Measurements from ENCODE around the gene COL6A3.

The COL6A3 gene

DNA sequence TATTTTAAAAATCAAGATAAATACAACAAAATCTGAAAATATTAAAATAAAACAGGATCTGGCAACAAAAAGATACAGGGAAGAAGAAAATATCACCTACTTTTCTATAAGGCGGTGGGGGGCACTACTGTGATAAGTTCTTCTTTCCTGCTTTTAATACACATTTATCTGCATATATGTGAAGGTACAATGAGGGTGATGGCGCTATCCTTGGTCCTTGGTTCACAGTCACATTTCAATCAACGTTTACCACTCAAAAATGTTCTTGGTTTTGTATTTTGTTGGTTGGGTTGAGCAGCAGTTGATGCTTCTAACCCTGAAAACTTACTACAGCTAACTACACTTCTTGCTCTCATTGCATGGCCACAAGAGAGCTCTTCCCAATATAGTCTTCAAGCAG lies 112.4 kb downstream of the COL6A3 start:
- no peak for DNase-seq (ENCODE audit: low read depth, low spot score)
- Histone ChIP-seq H3K9me3 (ENCODE audit: insufficient read depth, low read length) (peaks cover 21% of the 10 kb centered on the region; the same call in 1 of the 2 replicates), H3K4me1 (ENCODE audit: insufficient read depth, insufficient read length) (no peaks in the 10 kb centered on the region), H3K27me3 (ENCODE audit: insufficient read depth, insufficient read length) (no peaks in the 10 kb centered on the region), H3K36me3 (ENCODE audit: insufficient read depth, insufficient read length, low read length) (no peaks in the 10 kb centered on the region), H3K4me3 (ENCODE audit: insufficient read length, low read depth) (no peak overlapping the region), H3K9ac (ENCODE audit: insufficient read length, low read depth) (no peak overlapping the region)
- no peak for TF ChIP-seq SUZ12 (IDR thresholded peaks at IDR 0.05; ENCODE audit: extremely low read depth, insufficient read depth, insufficient read length)
- TF ChIP-seq ZNF274 (IDR thresholded peaks at IDR 0.05; ENCODE audit: low read depth, low read length), result no peak
- no peak for TF ChIP-seq YY1 (IDR thresholded peaks at IDR 0.05; ENCODE audit: insufficient read depth, insufficient read length)

DNA sequence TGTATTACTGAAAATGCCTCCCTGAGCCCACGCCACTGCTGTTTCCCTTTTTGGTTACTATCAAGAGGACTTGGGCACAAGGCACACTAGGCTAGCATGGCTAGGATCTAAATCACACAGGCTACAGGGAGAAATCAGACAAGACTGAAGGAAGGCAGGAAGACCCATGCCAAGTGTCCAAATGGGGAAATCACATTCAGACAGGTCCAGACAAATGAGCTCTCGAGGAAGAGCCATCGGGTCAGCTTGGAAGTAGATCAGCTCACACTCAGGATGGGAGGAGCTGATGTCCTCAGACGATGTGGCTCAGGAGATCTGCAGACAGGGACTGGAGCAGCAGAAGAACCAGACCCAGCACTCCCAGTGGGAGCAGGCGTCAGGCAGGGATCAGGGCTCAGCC lies 113.2 kb downstream of the COL6A3 start:
- no peaks in the 10 kb centered on the region for H3K4me1 ChIP-seq (ENCODE audit: insufficient read depth, insufficient read length)

DNA sequence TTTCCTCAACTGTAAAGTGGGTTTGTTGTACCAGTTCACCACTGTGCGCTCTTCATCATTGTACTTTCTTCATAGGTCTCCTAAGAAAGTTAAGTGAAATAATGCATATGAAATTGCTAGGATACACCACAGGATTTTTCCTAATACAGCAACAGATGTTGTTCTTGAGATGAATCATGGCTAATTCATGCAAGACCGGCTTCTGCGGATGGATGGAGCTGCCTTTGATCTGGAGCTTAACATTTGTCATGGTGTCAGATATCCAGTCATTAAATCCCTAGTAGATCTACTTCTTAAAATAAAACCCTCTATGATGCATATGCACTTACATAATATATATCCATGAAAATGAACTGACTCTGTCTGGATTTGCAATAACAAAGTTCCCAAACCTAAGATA lies 114.1 kb downstream of the COL6A3 start:
- H3K27me3 ChIP-seq (ENCODE audit: insufficient read depth, insufficient read length), result no peaks in the 10 kb centered on the region
- no peak for TF ChIP-seq YY1 (IDR thresholded peaks at IDR 0.05; ENCODE audit: insufficient read depth, insufficient read length)
- TF ChIP-seq ZNF274 (IDR thresholded peaks at IDR 0.05; ENCODE audit: low read depth, low read length), result no peak
- TF ChIP-seq SUZ12 (IDR thresholded peaks at IDR 0.05; ENCODE audit: extremely low read depth, insufficient read depth, insufficient read length), result no peak
- no peak overlapping the region for H3K9ac ChIP-seq (ENCODE audit: insufficient read length, low read depth)
- peaks cover 20% of the 10 kb centered on the region; the same call in 1 of the 2 replicates for H3K9me3 ChIP-seq (ENCODE audit: insufficient read depth, low read length)
- no peak for DNase-seq (ENCODE audit: low read depth, low spot score)
- H3K36me3 ChIP-seq (ENCODE audit: insufficient read depth, insufficient read length, low read length), result no peaks in the 10 kb centered on the region
- H3K4me3 ChIP-seq (ENCODE audit: insufficient read length, low read depth), result no peak overlapping the region
- no peaks in the 10 kb centered on the region for H3K4me1 ChIP-seq (ENCODE audit: insufficient read depth, insufficient read length)

More for the DNA sequence above, 113.2 kb downstream of the COL6A3 start:
- peaks cover 21% of the 10 kb centered on the region; the same call in 1 of the 2 replicates for H3K9me3 ChIP-seq (ENCODE audit: insufficient read depth, low read length)
- H3K36me3 ChIP-seq (ENCODE audit: insufficient read depth, insufficient read length, low read length), result no peaks in the 10 kb centered on the region
- H3K27me3 ChIP-seq (ENCODE audit: insufficient read depth, insufficient read length), result no peaks in the 10 kb centered on the region
- DNase-seq (ENCODE audit: low read depth, low spot score), result no peak
- no peak overlapping the region for H3K4me3 ChIP-seq (ENCODE audit: insufficient read length, low read depth)
- TF ChIP-seq YY1 (IDR thresholded peaks at IDR 0.05; ENCODE audit: insufficient read depth, insufficient read length), result no peak
- no peak overlapping the region for H3K9ac ChIP-seq (ENCODE audit: insufficient read length, low read depth)

DNA sequence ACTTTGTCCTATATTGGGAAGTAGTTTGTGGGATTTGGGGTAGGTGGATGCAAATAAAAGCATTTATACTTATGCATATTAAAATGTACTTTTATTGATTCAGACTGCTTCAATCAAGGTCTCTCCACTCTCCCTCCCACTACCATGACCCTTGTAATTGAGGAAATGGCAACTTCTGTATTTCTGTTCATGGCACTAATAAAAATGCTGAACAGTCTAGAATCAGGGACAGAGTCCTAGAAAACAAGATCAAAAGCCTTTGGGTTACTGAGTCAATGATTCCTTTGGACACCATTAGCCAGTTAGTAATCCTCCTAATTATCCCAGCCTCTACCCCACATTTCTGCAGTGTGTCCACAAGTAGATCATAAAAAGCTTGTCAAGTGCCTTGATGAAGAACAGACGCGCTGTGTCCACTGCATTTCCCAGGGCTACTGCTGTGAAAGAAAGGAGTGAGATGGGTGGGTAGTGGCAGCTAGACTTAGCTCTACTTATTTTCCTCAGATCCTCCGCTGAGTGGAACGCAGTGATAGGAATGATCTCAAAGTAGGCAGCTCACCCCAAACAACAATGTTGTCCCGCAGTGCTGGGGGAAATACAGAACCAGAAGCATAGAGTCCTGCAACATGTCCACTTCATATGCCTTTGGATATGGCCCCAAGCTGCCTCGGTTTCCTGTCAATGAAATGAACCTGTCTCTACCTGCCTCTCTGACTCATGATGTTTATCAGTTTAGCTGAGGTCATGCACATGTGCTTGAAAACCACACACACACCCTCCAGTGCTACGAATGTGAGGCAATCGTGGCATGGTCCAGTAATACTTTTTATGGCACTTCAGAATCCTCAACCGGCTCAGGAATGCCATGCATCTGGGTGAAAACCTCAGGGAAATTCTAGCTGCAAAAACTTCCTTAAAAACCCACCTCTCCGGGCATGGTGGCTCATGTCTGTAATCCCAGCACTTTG lies 115.5 kb downstream of the COL6A3 start:
- no peak for DNase-seq (ENCODE audit: low read depth, low spot score)

DNA sequence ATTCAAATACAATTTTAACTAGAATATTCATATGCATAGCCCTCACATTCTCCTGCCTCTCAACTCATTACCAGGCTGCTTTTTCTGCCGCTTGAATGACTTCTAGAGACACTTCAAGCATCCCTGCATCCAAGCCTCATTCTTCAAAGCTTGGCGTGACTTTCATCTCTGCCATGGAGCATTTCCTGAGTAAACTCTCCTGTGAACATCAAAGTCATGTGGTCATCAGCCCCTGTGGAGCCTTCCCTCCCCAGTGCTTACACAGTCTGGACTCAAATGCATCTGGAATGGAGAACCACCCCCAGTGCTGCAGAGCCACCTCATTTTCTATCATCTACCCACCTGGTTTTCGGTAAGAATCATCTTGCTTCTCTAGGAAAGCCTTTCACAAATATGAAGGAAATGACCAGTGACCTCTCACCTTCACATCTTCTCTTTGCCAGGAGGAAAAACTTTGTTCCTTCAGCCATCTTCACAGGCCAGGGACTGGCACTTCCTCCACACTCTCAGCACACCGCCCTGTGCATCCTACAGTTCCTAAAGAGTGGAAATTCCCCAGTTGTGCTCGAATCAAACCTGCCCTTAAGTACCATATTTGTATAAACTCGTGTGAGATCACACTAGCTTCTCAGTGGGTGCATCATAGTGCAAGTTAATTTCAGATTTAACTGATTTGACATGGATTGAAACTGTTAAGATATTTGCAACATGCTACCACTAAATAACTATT lies 116.4 kb downstream of the COL6A3 start:
- no peak for TF ChIP-seq SUZ12 (IDR thresholded peaks at IDR 0.05; ENCODE audit: extremely low read depth, insufficient read depth, insufficient read length)
- no peak for TF ChIP-seq ZNF274 (IDR thresholded peaks at IDR 0.05; ENCODE audit: low read depth, low read length)
- no peak for TF ChIP-seq YY1 (IDR thresholded peaks at IDR 0.05; ENCODE audit: insufficient read depth, insufficient read length)
- no peaks in the 10 kb centered on the region for H3K27me3 ChIP-seq (ENCODE audit: insufficient read depth, insufficient read length)
- no peak overlapping the region for H3K9ac ChIP-seq (ENCODE audit: insufficient read length, low read depth)
- H3K4me1 ChIP-seq (ENCODE audit: insufficient read depth, insufficient read length), result no peaks in the 10 kb centered on the region
- H3K9me3 ChIP-seq (ENCODE audit: insufficient read depth, low read length), result peaks cover 5% of the 10 kb centered on the region; the same call in 1 of the 2 replicates
- DNase-seq (ENCODE audit: low read depth, low spot score), result no peak
- H3K4me3 ChIP-seq (ENCODE audit: insufficient read length, low read depth), result no peak overlapping the region
- no peaks in the 10 kb centered on the region for H3K36me3 ChIP-seq (ENCODE audit: insufficient read depth, insufficient read length, low read length)

More for the DNA sequence above, 115.5 kb downstream of the COL6A3 start:
- H3K4me3 ChIP-seq (ENCODE audit: insufficient read length, low read depth), result no peak overlapping the region
- TF ChIP-seq ZNF274 (IDR thresholded peaks at IDR 0.05; ENCODE audit: low read depth, low read length), result no peak
- no peak for TF ChIP-seq SUZ12 (IDR thresholded peaks at IDR 0.05; ENCODE audit: extremely low read depth, insufficient read depth, insufficient read length)
- H3K9ac ChIP-seq (ENCODE audit: insufficient read length, low read depth), result no peak overlapping the region
- peaks cover 12% of the 10 kb centered on the region; the same call in 1 of the 2 replicates for H3K9me3 ChIP-seq (ENCODE audit: insufficient read depth, low read length)
- H3K4me1 ChIP-seq (ENCODE audit: insufficient read depth, insufficient read length), result no peaks in the 10 kb centered on the region
- no peaks in the 10 kb centered on the region for H3K27me3 ChIP-seq (ENCODE audit: insufficient read depth, insufficient read length)
- H3K36me3 ChIP-seq (ENCODE audit: insufficient read depth, insufficient read length, low read length), result no peaks in the 10 kb centered on the region

DNA sequence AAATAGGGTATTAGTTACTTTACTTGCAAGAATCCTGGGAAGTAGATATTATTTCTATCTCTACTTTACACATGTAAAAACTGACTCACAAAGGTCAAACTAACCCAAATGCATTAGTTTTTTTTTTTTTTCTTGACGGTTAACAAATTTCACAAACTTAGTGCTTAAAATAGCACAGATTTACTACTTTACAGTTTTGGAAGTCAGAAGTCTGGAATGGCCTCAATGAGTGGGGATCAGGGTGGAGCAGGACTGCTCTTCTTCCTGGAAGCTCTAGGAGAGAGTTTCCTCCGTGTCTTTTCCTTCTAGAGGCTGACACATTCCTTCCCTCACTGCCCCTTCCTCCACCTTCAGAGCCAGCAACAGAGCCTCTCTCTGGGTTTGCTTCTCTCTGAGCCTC lies 117.2 kb downstream of the COL6A3 start:
- Histone ChIP-seq H3K36me3 (ENCODE audit: insufficient read depth, insufficient read length, low read length) (no peaks in the 10 kb centered on the region), H3K9me3 (ENCODE audit: insufficient read depth, low read length) (0 out of 2 replicates have a peak, but pooled peaks cover under 1% of the 10 kb centered on the region), H3K4me3 (ENCODE audit: insufficient read length, low read depth) (no peak overlapping the region), H3K9ac (ENCODE audit: insufficient read length, low read depth) (no peak overlapping the region), H3K4me1 (ENCODE audit: insufficient read depth, insufficient read length) (no peaks in the 10 kb centered on the region), H3K27me3 (ENCODE audit: insufficient read depth, insufficient read length) (no peaks in the 10 kb centered on the region)
- DNase-seq (ENCODE audit: low read depth, low spot score), result no peak
- TF ChIP-seq SUZ12 (IDR thresholded peaks at IDR 0.05; ENCODE audit: extremely low read depth, insufficient read depth, insufficient read length) (no peak), ZNF274 (IDR thresholded peaks at IDR 0.05; ENCODE audit: low read depth, low read length) (no peak), YY1 (IDR thresholded peaks at IDR 0.05; ENCODE audit: insufficient read depth, insufficient read length) (no peak)

DNA sequence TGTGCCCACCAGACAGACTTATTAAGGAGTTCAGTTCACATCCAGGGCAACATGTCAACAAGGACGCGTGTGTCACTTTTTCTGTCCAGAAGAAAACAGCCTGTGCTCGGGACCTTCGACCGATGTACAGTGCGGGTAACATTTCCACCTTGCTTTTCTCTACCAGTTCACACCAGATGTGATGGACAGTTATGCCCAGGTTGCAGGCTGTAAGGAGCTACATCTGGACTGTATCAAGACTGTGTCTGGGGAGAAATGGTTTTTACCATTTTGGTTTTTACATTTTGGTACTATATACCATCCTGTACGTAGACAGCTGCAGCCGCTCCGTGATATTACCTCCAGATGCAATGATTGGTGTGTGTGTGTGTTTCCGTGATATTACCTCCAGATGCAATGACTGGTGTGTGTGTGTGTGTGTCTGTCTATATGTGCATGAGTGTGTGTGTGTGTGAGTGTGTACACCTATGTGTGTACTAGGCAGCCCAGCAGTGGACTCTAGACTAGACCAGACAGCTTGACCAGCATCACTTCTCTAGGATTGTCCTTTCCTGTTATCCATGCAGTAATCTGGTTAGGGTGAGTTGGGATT lies 118.0 kb downstream of the COL6A3 start:
- no peak for TF ChIP-seq ZNF274 (IDR thresholded peaks at IDR 0.05; ENCODE audit: low read depth, low read length)
- no peak for TF ChIP-seq SUZ12 (IDR thresholded peaks at IDR 0.05; ENCODE audit: extremely low read depth, insufficient read depth, insufficient read length)
- TF ChIP-seq YY1 (IDR thresholded peaks at IDR 0.05; ENCODE audit: insufficient read depth, insufficient read length), result no peak
- Histone ChIP-seq H3K36me3 (ENCODE audit: insufficient read depth, insufficient read length, low read length) (no peaks in the 10 kb centered on the region), H3K9ac (ENCODE audit: insufficient read length, low read depth) (no peak overlapping the region), H3K27me3 (ENCODE audit: insufficient read depth, insufficient read length) (no peaks in the 10 kb centered on the region), H3K4me1 (ENCODE audit: insufficient read depth, insufficient read length) (no peaks in the 10 kb centered on the region), H3K9me3 (ENCODE audit: insufficient read depth, low read length) (no peaks in the 10 kb centered on the region), H3K4me3 (ENCODE audit: insufficient read length, low read depth) (no peak overlapping the region)
- DNase-seq (ENCODE audit: low read depth, low spot score), result no peak
